Endodermal cell (in vitro differentiated cells): ENCODE data around the gene ANKRD44. TPM values are rescaled to one million over a fixed set of nuclear protein-coding genes. Genes with fewer than 3 reads are reported as not detected.
A peak's percentile ranks its signal among the peaks of the same experiment; 100 is the strongest.

Experiments used
- DNase-seq: peaks from one replicate; pipeline ENCODE4 v3.0.0-alpha.2; 2017
- H3K27ac ChIP-seq: 2 replicates; pipeline ENCODE4 v1.5.1; 2013; ENCODE audit warnings: mild to moderate bottlenecking, low read depth, low read length, moderate library complexity
- H3K27me3 ChIP-seq: 2 replicates; pipeline ENCODE4 v1.6.1; 2013; ENCODE audit warnings: mild to moderate bottlenecking, low read length, moderate library complexity; ENCODE audit not compliant: insufficient read depth, control insufficient read depth, poor library complexity, severe bottlenecking
- H3K36me3 ChIP-seq: 2 replicates; pipeline ENCODE4 v1.7.0; 2013; ENCODE audit warnings: mild to moderate bottlenecking, low read length, moderate library complexity; ENCODE audit not compliant: control insufficient read depth, insufficient read depth
- H3K4me1 ChIP-seq: one replicate; pipeline ENCODE4 v1.7.0; 2013; ENCODE audit warnings: low read length; ENCODE audit not compliant: control insufficient read depth, insufficient read depth
- H3K4me3 ChIP-seq: 2 replicates; pipeline ENCODE4 v1.5.1; 2013; ENCODE audit warnings: mild to moderate bottlenecking, low read length, moderate library complexity
- H3K9ac ChIP-seq: 2 replicates; pipeline ENCODE4 v1.6.1; 2013; ENCODE audit warnings: mild to moderate bottlenecking, low read length, moderate library complexity; ENCODE audit not compliant: poor library complexity, severe bottlenecking; ENCODE audit errors: extremely low read depth
- H3K9me3 ChIP-seq: 2 replicates; pipeline ENCODE4 v1.6.1; 2013; ENCODE audit warnings: mild to moderate bottlenecking, low read length, moderate library complexity; ENCODE audit not compliant: control insufficient read depth
- H3K27ac Mint-ChIP-seq: 2 replicates; pipeline ENCODE4 v1.8.0; 2020; ENCODE audit warnings: mixed read lengths
- H3K27me3 Mint-ChIP-seq: 2 replicates; pipeline ENCODE4 v1.8.0; 2021; ENCODE audit warnings: mild to moderate bottlenecking, mixed read lengths; ENCODE audit not compliant: insufficient read depth
- H3K36me3 Mint-ChIP-seq: 2 replicates; pipeline ENCODE4 v1.8.0; 2020; ENCODE audit warnings: low read depth, mixed read lengths
- H3K4me1 Mint-ChIP-seq: 2 replicates; pipeline ENCODE4 v1.8.0; 2020; ENCODE audit warnings: mixed read lengths
- H3K4me3 Mint-ChIP-seq: 2 replicates; pipeline ENCODE4 v1.8.0; 2020; ENCODE audit warnings: mild to moderate bottlenecking, moderate library complexity, mixed read lengths
- H3K9me3 Mint-ChIP-seq: 2 replicates; pipeline ENCODE4 v1.8.0; 2020; ENCODE audit warnings: mild to moderate bottlenecking, mixed read lengths
- CTCF ChIP-seq: fragments of 200-600 bp; sonication (generic); conservative IDR thresholded peaks from 2 replicates; pipeline ENCODE4 v1.5.0; 2021; ENCODE audit warnings: antibody characterized with exemption, mild to moderate bottlenecking
- WGBS, 2 experiments: methylation state at CpG; one replicate each; pipeline versions ENCODE4 v1.1.5 to v1.1.7; 2013; ENCODE audit warnings: missing lambda C conversion rate in 2 of 2, mixed read lengths in 1 of 2; ENCODE audit not compliant: insufficient coverage in 1 of 2, insufficient read length in 1 of 2; 5-methylcytosine and 5-hydroxymethylcytosine counted together
- total RNA-seq, 2 donors: library from RNA; stranded (reverse); fragmentation: NEBNext Ultra II Directional in 1 of 2; extraction: Animal tissue kit (Norgen Biotek cat#: 25700) in 1 of 2; gene quantifications; 2 replicates in 1 of 2; 3 replicates in 1 of 2; pipeline ENCODE4 v1.2.1, GENCODE V29; 2021

Gene ANKRD44
- total RNA-seq, 2 donors from 2014 or later: 6.2 to 10.6 TPM

GRCh38 chr2:197324801-197325200 lies 14.2 kb upstream of the ANKRD44 start:
- no peak overlapping the region for H3K27ac ChIP-seq
- no peak overlapping the region for H3K27ac Mint-ChIP-seq

GRCh38 chr2:197322724-197323720 lies 12.4 kb upstream of the ANKRD44 start:
- H3K27ac Mint-ChIP-seq: peak overlapping the region; percentile 76
- peak; percentile 77 for DNase-seq

More at GRCh38 chr2:197324801-197325200, 14.2 kb upstream of the ANKRD44 start:
- TF ChIP-seq CTCF: no peak
- Mint-ChIP-seq H3K36me3 (no peaks in the 10 kb centered on the region), H3K4me1 (peaks cover 28% of the 10 kb centered on the region), H3K9me3 (no peaks in the 10 kb centered on the region), H3K4me3 (no peak overlapping the region), H3K27me3 (no peaks in the 10 kb centered on the region)
- Histone ChIP-seq H3K4me1 (no peaks in the 10 kb centered on the region), H3K9me3 (peaks cover 4% of the 10 kb centered on the region), H3K36me3 (no peaks in the 10 kb centered on the region), H3K9ac (no peak overlapping the region), H3K4me3 (no peak overlapping the region), H3K27me3 (no peaks in the 10 kb centered on the region)
- no peak for DNase-seq

GRCh38 chr2:197322143-197322542 lies 11.6 kb upstream of the ANKRD44 start:
- H3K4me3 ChIP-seq: no peak overlapping the region
- H3K4me1 Mint-ChIP-seq: peaks cover 32% of the 10 kb centered on the region
- no peak for TF ChIP-seq CTCF
- no peaks in the 10 kb centered on the region for H3K27me3 Mint-ChIP-seq
- H3K36me3 ChIP-seq: no peaks in the 10 kb centered on the region
- DNase-seq: no peak
- H3K9me3 ChIP-seq: no peaks in the 10 kb centered on the region
- H3K9me3 Mint-ChIP-seq: no peaks in the 10 kb centered on the region
- H3K27ac Mint-ChIP-seq: no peak overlapping the region
- no peaks in the 10 kb centered on the region for H3K36me3 Mint-ChIP-seq
- H3K4me1 ChIP-seq: no peaks in the 10 kb centered on the region
- no peak overlapping the region for H3K27ac ChIP-seq
- no peak overlapping the region for H3K9ac ChIP-seq
- H3K27me3 ChIP-seq: no peaks in the 10 kb centered on the region
- 100% methylated on average over 2 of the region's 2 CpGs; no CpG with 5 or more reads in 1 of the 2 experiments for WGBS, 2 experiments
- no peak overlapping the region for H3K4me3 Mint-ChIP-seq

More at GRCh38 chr2:197322724-197323720, 12.4 kb upstream of the ANKRD44 start:
- no peaks in the 10 kb centered on the region for H3K36me3 ChIP-seq
- H3K4me3 Mint-ChIP-seq: peak overlapping the region; percentile 10
- no peaks in the 10 kb centered on the region for H3K27me3 Mint-ChIP-seq
- no peak overlapping the region for H3K9ac ChIP-seq
- no peaks in the 10 kb centered on the region for H3K36me3 Mint-ChIP-seq
- H3K4me3 ChIP-seq: no peak overlapping the region
- H3K9me3 Mint-ChIP-seq: no peaks in the 10 kb centered on the region
- TF ChIP-seq CTCF: no peak
- H3K4me1 Mint-ChIP-seq: peaks cover 28% of the 10 kb centered on the region
- no peaks in the 10 kb centered on the region for H3K9me3 ChIP-seq
- no peaks in the 10 kb centered on the region for H3K27me3 ChIP-seq
- no peaks in the 10 kb centered on the region for H3K4me1 ChIP-seq
- WGBS, 2 experiments: 59 to 76% methylated on average over 11 of the region's 11 CpGs
- no peak overlapping the region for H3K27ac ChIP-seq
